SJCRH30 (cell line): ENCODE measurements around the gene TTC28. TPM values are rescaled to one million over a fixed set of nuclear protein-coding genes. Genes with fewer than 3 reads are reported as not detected.
A peak's percentile ranks its signal among the peaks of the same experiment; 100 is the strongest.
"Not testable (repeated sequence)": the region's sequence is repeated elsewhere in the genome, so short reads cannot be mapped to it uniquely, and the experiment has no call there.

ENCODE experiments used
- DNase-seq, 2 experiments: peaks; one replicate each; pipeline ENCODE4 v3.0.0-alpha.2; 2015 to 2020
- H3K27ac ChIP-seq: fragments of 250-450 bp; sonication (Bioruptor Pico); 2 replicates; pipeline ENCODE4 v1.5.1; 2020; ENCODE audit warnings: mild to moderate bottlenecking, moderate library complexity
- H3K27me3 ChIP-seq: fragments of 250-450 bp; sonication (Bioruptor Pico); 2 replicates; pipeline ENCODE4 v1.5.1; 2020; ENCODE audit warnings: mild to moderate bottlenecking, moderate library complexity
- H3K36me3 ChIP-seq: fragments of 250-450 bp; sonication (Bioruptor Pico); 2 replicates; pipeline ENCODE4 v1.5.1; 2020; ENCODE audit warnings: mild to moderate bottlenecking, moderate library complexity
- H3K4me1 ChIP-seq: fragments of 250-450 bp; sonication (Bioruptor Pico); 2 replicates; pipeline ENCODE4 v1.5.1; 2020; ENCODE audit warnings: mild to moderate bottlenecking, moderate library complexity
- H3K4me3 ChIP-seq: fragments of 250-450 bp; sonication (Bioruptor Pico); 2 replicates; pipeline ENCODE4 v1.5.1; 2020; ENCODE audit warnings: mild to moderate bottlenecking, moderate library complexity
- H3K9me3 ChIP-seq: fragments of 250-450 bp; sonication (Bioruptor Pico); replicated peaks from 2 replicates; pipeline ENCODE4 v1.5.1; 2020; ENCODE audit warnings: mild to moderate bottlenecking, moderate library complexity
- total RNA-seq: library from RNA; depleted of rRNA; stranded (reverse); fragments of >200 nt; shearing (Covaris generic); gene quantifications from 2 replicates; pipeline ENCODE4 v1.2.3, GENCODE V29; 2014

The TTC28 gene
- total RNA-seq, 1 experiment from 2014 or later: 12.8 TPM

DNA sequence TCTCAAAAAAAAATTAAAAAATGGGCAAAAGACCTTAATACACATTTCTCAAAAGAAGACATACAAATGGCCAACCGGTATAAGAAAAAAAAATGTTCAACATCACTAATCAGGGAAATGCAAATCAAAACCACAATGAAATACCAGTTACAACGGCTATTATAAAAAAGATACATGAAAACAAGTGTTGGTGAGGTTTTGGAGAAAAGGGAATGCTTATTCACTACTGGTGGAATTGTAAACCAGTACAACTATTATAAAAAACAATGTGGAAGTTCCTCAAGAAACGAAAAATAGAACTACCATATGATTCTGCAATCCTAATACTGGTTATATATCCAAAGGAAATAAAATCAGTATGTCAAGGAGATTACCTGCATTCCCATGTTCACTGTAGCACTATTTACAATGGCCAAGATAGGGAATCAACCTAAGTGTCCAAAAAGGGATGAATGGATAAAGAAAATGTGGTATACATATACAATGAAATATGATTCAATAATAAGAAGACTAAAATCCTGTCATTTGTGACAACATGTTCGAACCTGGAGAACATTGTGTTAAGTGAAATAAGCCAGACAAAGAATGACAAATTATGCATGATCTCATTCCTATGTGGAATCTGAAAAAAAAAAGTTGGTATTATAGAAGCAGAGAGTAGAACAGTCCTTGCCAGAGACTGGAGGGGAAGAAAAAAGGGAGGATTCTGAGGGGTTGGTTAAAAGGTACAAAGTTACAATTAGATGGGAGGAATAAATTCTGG lies 503.7 kb downstream of the TTC28 start:
- Histone ChIP-seq H3K27ac (no peak overlapping the region), H3K27me3 (no peaks in the 10 kb centered on the region), H3K4me3 (no peak overlapping the region), H3K9me3 (no peaks in the 10 kb centered on the region), H3K4me1 (no peaks in the 10 kb centered on the region; the same call in 1 of the 2 replicates), H3K36me3 (no peaks in the 10 kb centered on the region)
- DNase-seq: no peak

DNA sequence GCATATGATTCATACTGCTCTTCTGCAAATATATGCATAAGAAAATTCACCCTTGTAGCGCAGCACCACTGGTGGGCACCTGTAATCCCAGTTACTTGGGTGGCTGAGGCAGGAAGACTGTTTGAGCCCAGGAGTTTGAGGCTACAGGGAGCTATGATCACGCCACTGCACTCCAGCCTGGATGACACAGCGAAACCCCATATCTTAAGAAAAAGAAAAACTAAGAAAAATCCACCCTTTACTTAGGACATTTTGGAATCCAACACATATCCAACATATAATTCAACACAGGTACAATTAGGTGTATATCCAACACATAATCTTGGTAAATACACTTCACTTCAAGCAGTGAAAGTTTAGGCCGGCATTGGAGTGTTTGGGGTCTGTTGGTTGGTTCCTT lies 505.1 kb downstream of the TTC28 start:
- H3K9me3 ChIP-seq: no peaks in the 10 kb centered on the region
- H3K4me1 ChIP-seq: no peaks in the 10 kb centered on the region; the same call in 1 of the 2 replicates
- no peaks in the 10 kb centered on the region for H3K27me3 ChIP-seq
- H3K36me3 ChIP-seq: no peaks in the 10 kb centered on the region
- no peak overlapping the region for H3K27ac ChIP-seq
- DNase-seq: no peak
- no peak overlapping the region for H3K4me3 ChIP-seq

DNA sequence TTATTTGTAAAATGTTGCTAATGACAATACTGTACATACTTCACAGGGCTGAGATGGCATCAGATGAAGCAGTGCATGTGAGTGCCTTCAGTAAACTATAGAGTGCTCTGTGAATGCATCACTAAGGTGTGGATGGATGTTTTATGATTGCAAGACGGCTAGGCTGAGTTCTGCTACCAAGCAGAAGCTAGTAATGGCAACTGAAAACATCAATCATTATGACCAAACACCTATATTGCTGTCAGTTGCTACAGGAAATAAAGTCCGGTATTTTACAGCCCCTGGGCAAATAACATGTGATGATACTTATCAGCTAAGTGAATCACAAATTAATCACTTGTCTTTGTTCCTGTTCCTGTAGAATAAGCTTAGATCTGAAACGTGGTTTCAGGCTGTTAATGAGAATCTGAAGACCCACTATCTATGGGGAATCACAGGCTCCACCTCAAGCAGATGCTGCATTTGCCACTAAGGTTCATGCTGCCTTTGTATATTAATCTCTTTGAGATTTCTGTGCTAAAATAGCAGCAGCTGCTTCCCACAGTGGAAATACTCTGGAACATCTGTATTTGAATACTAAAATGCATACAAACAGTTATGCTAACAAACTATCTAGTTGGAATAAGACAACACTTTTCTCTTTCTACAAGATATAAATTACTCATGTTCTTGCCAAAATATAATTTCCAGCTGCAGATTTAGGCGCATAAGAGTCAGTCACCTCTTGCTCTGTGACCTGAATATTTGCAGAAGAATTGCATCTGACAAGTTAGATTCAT lies 506.6 kb downstream of the TTC28 start:
- Histone ChIP-seq H3K4me3 (no peak overlapping the region), H3K27me3 (no peaks in the 10 kb centered on the region), H3K9me3 (0 out of 2 replicates have a peak, but pooled peaks cover 2% of the 10 kb centered on the region), H3K27ac (no peak overlapping the region), H3K36me3 (no peaks in the 10 kb centered on the region), H3K4me1 (no peaks in the 10 kb centered on the region; the same call in 1 of the 2 replicates)
- DNase-seq: peak in 1 of 2 experiments; percentile 8

DNA sequence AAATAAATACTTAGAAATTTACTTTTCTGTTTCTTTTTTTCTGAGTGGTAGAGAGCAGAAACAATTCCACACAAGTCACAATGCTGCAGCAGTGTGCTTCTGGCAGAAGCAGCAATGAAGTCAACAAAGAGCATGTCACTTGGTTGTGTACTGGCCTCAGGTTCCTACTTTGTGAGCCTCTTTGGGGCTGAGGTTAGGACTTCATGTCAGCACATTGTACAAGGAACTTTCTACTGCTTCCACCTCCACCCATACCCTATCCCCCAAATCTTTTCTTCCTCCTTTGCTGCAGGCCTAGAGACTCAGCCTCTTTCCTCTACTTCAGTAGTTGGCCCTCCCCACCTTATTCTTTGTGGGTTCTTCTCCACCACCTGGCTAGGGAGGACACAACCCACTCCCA lies 507.9 kb downstream of the TTC28 start:
- H3K36me3 ChIP-seq: no peaks in the 10 kb centered on the region
- H3K4me3 ChIP-seq: no peak overlapping the region
- DNase-seq: no peak
- no peak overlapping the region for H3K27ac ChIP-seq
- 0 out of 2 replicates have a peak, but pooled peaks cover 2% of the 10 kb centered on the region for H3K9me3 ChIP-seq
- no peaks in the 10 kb centered on the region for H3K27me3 ChIP-seq
- no peaks in the 10 kb centered on the region; the same call in 1 of the 2 replicates for H3K4me1 ChIP-seq

DNA sequence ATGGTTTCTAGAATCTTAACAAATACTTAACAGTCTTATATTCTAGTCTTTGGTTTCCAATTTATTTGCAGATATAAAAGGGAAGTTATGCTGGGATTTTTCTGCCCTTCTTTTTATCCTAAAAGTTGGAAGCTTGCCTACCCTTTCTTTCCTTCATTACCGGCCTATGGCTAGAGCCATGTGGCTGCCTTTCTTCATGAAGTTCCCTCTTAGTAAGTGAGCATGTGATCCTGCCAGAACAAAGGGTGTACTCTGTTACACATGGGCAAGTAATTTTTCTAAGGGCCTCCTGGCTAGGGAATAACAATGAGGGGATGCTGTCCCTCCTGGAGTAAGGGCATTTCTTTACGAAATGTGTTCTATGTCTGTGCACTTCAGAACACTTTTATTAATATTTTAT lies 508.5 kb downstream of the TTC28 start:
- Histone ChIP-seq H3K27me3 (no peaks in the 10 kb centered on the region), H3K4me1 (no peaks in the 10 kb centered on the region; the same call in 1 of the 2 replicates), H3K4me3 (no peak overlapping the region), H3K27ac (no peak overlapping the region), H3K36me3 (no peaks in the 10 kb centered on the region), H3K9me3 (0 out of 2 replicates have a peak, but pooled peaks cover 2% of the 10 kb centered on the region)
- DNase-seq: no peak

DNA sequence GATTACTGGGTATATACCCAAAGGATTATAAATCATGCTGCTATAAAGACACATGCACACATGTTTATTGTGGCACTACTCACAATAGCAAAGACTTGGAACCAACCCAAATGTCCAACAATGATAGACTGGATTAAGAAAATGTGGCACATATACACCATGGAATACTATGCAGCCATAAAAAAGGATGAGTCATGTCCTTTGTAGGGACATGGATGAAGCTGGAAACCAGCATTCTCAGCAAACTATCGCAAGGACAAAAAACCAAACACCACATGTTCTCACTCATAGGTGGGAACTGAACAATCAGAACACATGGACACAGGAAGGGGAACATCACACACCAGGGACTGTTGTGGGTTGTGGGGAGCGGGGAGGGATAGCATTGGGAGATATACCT lies 510.3 kb downstream of the TTC28 start:
- not testable (repeated sequence) for H3K4me1 ChIP-seq, H3K4me3 ChIP-seq, H3K27me3 ChIP-seq, DNase-seq, H3K36me3 ChIP-seq, H3K27ac ChIP-seq, H3K9me3 ChIP-seq

DNA sequence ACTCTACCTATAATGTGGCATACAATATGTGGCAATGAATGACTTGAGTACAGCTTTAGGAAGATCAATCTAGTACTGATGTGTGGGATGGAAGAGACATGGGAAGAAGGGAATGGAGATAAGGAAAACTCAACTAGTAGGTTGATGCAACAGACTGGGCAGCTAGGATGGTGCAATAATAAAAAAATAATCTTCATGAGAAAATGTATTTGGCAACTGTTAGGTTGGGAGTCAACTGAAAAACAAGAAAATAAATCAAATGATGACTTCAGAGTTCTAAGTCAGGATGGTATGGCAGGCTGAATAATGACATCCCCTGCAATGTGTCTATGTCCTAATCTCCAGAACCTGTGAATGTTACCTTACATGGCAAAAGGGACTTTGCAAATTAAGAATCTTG lies 523.8 kb downstream of the TTC28 start:
- Histone ChIP-seq H3K36me3 (no peaks in the 10 kb centered on the region), H3K27ac (no peak overlapping the region), H3K4me3 (no peak overlapping the region), H3K27me3 (no peaks in the 10 kb centered on the region), H3K9me3 (no peaks in the 10 kb centered on the region), H3K4me1 (no peaks in the 10 kb centered on the region)
- DNase-seq: no peak

DNA sequence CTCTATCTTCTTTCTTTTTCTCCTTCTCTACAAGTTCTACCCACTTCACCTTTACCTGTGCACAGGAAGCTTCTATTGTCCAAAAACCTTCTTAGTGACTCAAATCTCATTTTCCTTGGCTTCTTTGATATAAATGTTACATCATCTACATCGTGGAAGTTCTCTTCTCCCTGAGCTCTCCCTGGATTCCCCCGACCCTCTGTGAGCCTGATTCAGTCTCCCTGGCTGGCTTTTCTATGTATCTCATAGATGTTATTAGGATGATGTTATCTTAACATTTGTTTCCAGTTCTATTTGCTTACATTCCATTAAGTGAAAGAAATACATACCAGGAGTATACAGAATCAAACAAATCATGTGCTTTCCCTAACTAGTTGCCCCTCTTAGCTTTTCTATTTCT lies 524.8 kb downstream of the TTC28 start:
- no peaks in the 10 kb centered on the region for H3K36me3 ChIP-seq

DNA sequence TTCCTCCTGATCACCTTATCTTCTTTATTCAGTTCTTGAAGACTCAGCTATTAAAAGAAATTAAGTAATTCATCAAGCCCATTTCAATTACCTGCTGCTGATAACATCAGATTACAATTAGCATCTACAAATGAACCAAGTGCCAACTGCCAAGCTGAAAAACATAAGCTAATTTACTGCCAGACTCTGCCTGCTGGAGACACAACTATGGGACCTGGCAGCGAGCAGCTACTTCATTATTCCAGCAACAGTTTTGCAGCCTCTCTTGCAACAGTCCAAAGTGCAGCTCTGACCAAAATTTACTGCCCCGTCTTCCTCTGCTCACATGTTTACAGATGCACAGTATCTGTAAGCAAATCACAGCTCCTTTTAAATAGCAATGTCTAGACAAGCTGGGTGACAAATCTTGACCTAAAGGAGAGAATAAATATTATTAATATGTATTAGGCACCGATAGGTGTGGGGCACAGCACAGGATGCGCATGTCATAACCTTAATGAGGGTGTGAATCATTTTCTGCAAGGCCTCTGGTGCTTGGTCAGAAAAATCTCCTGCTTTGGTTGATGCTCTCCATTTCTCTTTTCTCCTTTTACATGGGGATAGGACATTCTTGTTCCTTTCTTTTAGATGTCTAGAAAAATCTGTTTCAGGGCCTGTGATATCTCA lies 528.4 kb downstream of the TTC28 start:
- Histone ChIP-seq H3K4me1 (peaks cover 6% of the 10 kb centered on the region), H3K27me3 (no peaks in the 10 kb centered on the region), H3K4me3 (no peak overlapping the region), H3K27ac (no peak overlapping the region), H3K36me3 (no peaks in the 10 kb centered on the region), H3K9me3 (no peaks in the 10 kb centered on the region)
- DNase-seq: no peak

More for the DNA sequence above, 524.8 kb downstream of the TTC28 start:
- no peak for DNase-seq
- Histone ChIP-seq H3K9me3 (no peaks in the 10 kb centered on the region), H3K4me1 (no peaks in the 10 kb centered on the region), H3K27ac (no peak overlapping the region), H3K4me3 (no peak overlapping the region), H3K27me3 (no peaks in the 10 kb centered on the region)

DNA sequence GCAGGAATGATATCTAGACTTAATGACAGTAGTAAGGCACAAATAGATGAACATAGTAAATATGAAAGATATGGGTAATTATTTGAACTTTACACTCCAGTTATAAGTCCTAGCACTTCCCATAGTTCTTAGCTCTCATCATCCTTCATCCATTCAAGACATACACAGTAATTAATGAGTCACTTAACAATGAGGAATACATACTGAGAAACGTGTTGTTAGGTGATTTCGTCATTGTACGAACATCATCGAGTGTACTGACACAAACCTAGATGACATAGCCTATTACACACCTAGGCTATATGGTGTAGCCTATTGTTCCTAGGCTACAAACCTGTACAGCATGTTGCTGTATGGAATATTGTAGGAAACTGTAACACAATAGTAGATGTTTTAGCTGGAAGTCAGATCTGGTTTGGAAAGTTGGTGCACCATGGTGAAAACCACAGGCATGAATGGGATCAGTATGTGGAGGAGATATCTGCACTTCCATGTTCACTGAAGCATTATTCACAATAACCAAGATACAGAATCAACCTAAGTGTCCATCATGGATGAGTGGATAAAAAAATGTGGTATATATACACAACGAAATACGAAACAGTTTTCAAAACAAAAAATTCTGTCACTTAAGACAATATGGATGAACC lies 530.7 kb downstream of the TTC28 start:
- Histone ChIP-seq H3K27ac (no peak overlapping the region), H3K9me3 (no peaks in the 10 kb centered on the region), H3K27me3 (no peaks in the 10 kb centered on the region), H3K4me3 (no peak overlapping the region), H3K36me3 (no peaks in the 10 kb centered on the region), H3K4me1 (peaks cover 6% of the 10 kb centered on the region)
- DNase-seq: no peak

DNA sequence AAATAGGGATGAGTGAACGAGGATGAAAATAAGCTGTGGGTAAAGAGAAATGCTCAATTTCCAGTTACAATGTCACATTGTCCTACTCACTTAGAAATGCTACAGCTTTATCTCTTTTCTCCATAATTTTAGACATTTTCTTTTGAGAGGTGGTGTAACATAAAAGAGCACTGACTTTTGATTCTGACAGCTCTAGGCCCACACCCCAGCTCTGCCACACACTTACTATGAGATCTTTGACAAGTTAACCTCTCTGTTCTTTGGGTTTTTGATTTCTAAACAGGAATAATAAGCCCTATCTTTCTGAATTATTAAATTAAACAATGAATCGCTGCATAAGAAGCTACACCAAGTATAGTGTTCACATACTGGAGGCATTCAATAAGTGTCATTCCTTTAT lies 532.2 kb downstream of the TTC28 start:
- no peak overlapping the region for H3K27ac ChIP-seq
- no peaks in the 10 kb centered on the region for H3K27me3 ChIP-seq
- DNase-seq: no peak
- peaks cover 17% of the 10 kb centered on the region for H3K4me1 ChIP-seq
- no peaks in the 10 kb centered on the region for H3K36me3 ChIP-seq
- H3K9me3 ChIP-seq: no peaks in the 10 kb centered on the region
- H3K4me3 ChIP-seq: no peak overlapping the region

DNA sequence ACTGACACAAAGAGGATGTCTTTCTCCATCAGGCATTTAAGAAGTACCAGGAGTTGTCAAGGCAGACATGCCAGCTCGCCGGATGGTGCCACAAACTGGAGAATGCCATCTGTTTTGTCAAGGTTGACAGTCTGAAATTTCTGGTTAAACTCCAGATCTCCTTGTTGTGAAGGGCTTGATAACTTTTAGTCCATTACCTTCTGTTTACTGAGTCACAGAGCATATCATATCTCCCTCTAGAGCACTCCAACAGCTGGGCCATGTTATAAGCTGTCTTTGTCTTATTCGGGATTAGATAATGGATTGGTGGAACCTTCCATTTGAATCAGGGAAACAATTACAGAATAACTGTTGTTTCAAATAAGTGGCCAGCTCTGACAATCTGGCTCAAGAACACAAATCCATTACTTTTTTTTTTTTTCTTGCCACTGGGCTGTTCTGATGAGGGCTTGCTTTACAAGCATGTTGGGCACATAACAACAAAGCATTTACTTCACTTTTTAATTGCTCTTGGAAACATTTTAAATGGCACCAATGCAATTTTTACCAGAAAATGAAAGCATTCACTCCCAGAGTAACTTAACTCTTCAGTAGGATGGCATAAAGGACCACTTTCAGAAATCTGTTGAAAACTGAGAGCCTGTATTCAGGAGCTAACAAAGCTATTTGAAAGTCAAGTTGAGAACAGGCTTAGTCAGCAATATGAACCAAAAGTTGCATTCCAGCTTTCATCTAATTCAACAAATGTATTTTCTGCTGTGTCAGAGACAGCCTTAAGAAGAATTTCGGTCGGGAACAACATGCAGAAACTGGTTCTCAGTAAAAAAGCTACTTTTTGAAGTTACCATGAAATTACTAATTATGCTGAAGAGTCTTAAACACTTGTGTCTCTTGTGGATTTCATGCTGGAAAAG lies 533.0 kb downstream of the TTC28 start:
- Histone ChIP-seq H3K27me3 (no peaks in the 10 kb centered on the region), H3K36me3 (no peaks in the 10 kb centered on the region), H3K9me3 (no peaks in the 10 kb centered on the region), H3K4me3 (no peak overlapping the region), H3K4me1 (peaks cover 24% of the 10 kb centered on the region), H3K27ac (no peak overlapping the region)
- peak in 1 of 2 experiments; percentile 36 for DNase-seq

DNA sequence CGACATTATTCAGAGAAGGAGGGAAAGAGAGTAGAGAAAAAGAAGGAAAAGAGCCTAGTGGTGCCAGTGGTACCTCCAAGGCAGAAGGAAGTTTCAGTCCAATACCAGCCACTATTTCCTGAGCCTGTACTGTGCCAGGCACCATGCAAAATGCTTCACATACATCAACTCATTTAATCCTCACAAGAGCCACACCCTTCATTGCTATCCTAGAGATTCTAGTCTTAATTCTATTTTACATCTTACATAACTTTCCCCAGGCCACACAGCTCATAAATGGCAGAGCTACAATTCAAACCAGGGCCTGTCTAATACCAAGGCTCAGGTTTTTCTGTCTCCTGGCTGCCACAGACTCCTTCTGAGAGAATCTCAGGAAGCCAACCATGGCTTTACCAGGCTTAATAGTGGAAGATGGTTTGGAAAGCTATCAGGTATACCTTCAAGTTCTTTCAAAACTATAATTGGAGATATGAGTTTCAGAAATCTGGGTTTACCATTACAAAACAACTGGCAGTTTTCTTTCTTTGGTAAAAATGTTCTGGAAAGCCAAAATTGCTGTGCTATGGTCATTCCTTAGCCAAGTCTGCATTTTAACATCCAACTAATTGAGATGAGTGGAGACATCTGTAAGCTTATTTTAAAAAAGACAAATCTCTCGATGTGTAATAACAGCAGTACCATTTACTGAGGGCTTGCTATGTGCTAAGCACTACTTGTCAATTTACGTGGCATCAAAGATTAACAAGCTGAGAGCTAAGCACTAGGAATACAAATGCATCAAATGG lies 535.5 kb downstream of the TTC28 start:
- Histone ChIP-seq H3K4me3 (no peak overlapping the region), H3K27me3 (no peaks in the 10 kb centered on the region), H3K9me3 (no peaks in the 10 kb centered on the region), H3K27ac (no peak overlapping the region), H3K36me3 (no peaks in the 10 kb centered on the region), H3K4me1 (peaks cover 36% of the 10 kb centered on the region)
- no peak for DNase-seq
